Fibroblast of mammary gland (primary cell): ENCODE measurements around the gene ZCWPW1.

ENCODE experiments used
- DNase-seq: peaks from one replicate; pipeline ENCODE4 v3.0.0-alpha.2; 2010; ENCODE audit warnings: low read depth
- H3K4me3 ChIP-seq: 2 replicates; pipeline ENCODE4 v1.5.1; 2011; ENCODE audit warnings: low read depth, mild to moderate bottlenecking, low read length, moderate library complexity; ENCODE audit not compliant: control insufficient read depth
- TF ChIP-seq, protein P1 (sequence below): conservative IDR thresholded peaks from 2 replicates; pipeline ENCODE4 v1.5.1; 2011; ENCODE audit warnings: low read depth, low read length, inconsistent platforms; ENCODE audit not compliant: control insufficient read depth, insufficient read depth

Gene ZCWPW1

GRCh38 chr7:100430493-100431285, 2.2 kb upstream of the ZCWPW1 start:
- TF ChIP-seq, protein P1, sequence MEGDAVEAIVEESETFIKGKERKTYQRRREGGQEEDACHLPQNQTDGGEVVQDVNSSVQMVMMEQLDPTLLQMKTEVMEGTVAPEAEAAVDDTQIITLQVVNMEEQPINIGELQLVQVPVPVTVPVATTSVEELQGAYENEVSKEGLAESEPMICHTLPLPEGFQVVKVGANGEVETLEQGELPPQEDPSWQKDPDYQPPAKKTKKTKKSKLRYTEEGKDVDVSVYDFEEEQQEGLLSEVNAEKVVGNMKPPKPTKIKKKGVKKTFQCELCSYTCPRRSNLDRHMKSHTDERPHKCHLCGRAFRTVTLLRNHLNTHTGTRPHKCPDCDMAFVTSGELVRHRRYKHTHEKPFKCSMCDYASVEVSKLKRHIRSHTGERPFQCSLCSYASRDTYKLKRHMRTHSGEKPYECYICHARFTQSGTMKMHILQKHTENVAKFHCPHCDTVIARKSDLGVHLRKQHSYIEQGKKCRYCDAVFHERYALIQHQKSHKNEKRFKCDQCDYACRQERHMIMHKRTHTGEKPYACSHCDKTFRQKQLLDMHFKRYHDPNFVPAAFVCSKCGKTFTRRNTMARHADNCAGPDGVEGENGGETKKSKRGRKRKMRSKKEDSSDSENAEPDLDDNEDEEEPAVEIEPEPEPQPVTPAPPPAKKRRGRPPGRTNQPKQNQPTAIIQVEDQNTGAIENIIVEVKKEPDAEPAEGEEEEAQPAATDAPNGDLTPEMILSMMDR = no peak

GRCh38 chr7:100429637-100430492, 1.4 kb upstream of the ZCWPW1 start, which contains the start of gene MEPCE:
TSS of gene MEPCE (plus strand) at chr7:100429831. CDS start at chr7:100430019, 188 bp downstream.
- DNase-seq = peak; percentile 92
- TF ChIP-seq, protein P1 = no peak
- H3K4me3 ChIP-seq = peak within 1 kb of the TSS; percentile 84

More at GRCh38 chr7:100430493-100431285, 2.2 kb upstream of the ZCWPW1 start:
- peak overlapping the region; percentile 84 for H3K4me3 ChIP-seq
- DNase-seq = no peak

- DNase-seq = peak; percentile 99
- TF ChIP-seq, protein P1 = no peak
These were observed 599 bp upstream of the ZCWPW1 start for GRCh38 chr7:100428967-100429636.

DNA sequence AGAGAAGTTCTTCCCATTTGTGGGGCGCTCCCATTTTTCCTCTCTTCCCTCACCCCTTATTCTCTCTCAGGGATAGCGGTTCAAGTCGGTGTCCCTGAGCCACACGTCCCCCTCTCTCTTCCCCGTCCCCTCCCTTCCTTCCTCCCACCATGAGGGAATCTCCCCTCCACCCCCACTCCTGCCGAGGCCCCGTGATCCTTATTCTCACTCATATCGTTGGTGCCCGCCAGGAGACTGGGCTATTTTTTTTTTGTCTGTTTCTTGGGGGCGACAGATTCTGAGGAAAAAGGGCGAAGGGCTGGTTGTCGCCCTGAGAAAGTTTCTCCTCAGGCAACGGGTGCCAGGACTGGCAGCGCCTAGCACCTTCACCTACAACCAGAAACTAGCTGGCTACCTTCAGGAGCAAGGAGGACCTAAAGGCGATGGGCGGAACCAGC, 723 bp downstream of the ZCWPW1 start:
- H3K4me3 ChIP-seq = peak overlapping the region; percentile 84
- no peak for DNase-seq
- TF ChIP-seq, protein P1 = no peak

More at GRCh38 chr7:100428967-100429636, 599 bp upstream of the ZCWPW1 start:
- peak overlapping the region; percentile 84 for H3K4me3 ChIP-seq

- TF ChIP-seq, protein P1 = no peak
- no peak overlapping the region for H3K4me3 ChIP-seq
- no peak for DNase-seq
These were observed 2.0 kb downstream of the ZCWPW1 start for GRCh38 chr7:100426516-100426915.

DNA sequence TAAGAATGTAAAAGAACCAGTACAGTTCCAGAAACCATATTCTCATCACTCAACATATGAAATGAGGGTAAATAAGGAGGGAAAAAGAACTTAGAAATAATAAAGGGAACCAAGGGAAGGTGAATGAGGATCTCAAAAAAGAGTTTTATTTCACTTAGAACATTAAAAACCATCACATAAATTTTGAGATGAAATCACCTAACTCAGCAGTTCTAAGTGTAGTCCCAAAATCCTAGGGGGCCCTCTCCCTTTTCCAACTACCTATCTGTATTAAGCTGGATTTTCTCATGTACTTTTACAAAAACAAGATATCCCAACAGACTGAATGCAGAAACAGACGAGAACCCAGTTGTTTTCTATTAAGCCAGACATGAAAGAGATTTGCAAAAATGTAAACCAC, 3.2 kb downstream of the ZCWPW1 start:
- TF ChIP-seq, protein P1 = no peak
- no peak overlapping the region for H3K4me3 ChIP-seq
- DNase-seq = no peak
